NCI-H2196 (cell line): ENCODE measurements around the gene STPG2.

Experiments used
- DNase-seq: peaks from one replicate; lab custom pipeline; 2025; ENCODE audit not compliant: unreplicated experiment; lab: John Stamatoyannopoulos, UW

The STPG2 gene

DNA sequence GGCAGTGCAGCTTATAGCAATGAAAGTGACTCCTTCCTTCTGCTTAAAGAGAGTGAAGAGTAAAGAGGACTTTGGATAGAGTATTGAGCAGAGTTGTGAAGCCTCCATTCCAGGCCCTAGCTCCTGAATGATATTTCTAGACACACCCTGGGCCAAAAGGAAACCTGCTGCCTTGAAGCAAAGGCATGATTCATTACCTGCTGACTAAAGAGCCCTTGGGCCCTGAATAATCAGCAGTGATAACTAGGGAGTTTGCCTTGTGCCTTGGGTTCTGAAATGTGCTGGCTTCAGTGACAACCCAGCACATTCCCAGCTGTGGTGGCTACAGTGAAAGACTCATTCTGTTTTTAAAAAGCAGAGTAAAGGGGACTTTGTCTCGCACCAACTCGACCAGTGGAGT, 49.2 kb downstream of the STPG2 start:
- no peak for DNase-seq

DNA sequence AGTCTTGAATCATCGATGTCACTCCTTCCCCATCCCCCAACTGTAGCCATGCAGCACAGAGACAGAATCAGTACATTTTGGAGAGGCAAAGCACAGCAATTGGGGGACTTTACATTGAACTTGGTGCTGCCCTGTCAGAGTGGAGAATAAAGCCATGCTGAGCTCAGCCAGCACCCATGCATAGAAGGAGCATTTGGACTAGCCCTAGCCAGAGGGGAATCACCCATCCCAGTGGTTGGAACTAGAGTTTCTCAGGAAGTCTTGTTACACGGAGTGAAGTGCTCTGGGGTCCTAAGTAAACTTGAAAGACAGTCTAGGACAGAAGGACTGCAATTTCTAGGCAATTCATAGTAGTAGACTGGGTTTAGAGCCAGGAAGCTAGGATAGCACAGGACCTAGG, 49.6 kb downstream of the STPG2 start:
- no peak for DNase-seq

DNA sequence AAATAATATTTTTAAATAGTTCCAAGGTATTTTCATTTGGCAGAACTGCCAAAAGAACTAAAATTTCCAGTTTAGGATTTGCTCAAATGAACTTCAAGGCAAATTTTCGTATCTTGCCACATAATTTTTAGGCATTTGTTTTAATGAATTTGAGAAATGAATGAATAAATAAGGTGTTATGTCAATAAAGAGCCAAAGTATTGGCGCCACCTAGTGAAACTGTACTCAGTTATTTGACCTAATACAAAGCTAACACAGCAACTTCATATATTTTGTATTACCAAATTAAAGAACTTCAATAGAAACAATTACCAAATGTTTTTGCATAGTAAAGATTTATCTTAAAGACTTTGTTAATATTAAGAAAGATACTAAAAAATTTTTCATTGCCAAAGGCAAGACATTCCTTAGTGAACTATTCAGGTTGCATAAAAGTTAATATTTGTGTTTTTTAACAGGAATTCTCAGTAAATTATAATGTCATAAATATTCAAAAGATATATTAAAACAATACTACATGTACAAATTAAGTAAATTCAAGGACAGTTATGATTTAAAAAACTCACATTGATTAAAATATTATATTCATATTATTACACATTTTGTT, 50.3 kb downstream of the STPG2 start:
- DNase-seq = no peak

DNA sequence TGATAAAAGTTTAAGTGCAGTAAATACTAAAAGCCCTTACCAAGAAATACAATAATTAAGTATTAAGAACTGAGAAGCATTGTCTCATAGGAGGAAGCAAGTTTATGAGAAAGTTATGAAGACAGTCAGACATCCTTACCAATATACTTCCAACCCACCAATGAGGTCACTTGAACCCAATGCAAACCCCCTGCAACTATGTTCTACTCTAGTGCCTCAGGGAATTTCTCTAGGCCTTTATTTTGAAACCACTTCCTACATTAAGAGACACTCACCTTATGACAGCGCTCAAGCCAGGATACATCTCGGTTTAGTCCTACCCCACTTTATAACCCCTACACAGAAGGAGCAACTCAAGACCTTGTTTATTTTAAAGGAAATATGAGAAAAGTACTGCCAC, 61.3 kb downstream of the STPG2 start:
- no peak for DNase-seq

DNA sequence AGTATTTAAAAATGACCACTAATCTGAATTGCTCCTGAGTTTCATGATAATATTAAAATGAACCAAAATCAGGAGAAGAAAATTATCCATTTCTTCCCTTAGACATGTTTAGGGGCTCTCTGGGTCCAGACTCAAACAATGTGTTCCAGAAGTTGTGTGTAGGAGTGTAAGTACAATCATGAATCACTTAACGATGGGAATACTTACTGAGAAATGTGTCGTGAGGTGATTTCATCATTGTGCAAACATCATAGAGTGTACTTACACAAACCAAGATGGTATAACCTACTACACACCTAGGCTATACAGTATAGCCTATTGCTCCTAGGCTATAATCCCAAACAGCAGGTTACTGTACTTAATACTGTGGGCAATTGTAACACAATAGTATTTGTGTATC, 74.8 kb downstream of the STPG2 start:
- DNase-seq = no peak

DNA sequence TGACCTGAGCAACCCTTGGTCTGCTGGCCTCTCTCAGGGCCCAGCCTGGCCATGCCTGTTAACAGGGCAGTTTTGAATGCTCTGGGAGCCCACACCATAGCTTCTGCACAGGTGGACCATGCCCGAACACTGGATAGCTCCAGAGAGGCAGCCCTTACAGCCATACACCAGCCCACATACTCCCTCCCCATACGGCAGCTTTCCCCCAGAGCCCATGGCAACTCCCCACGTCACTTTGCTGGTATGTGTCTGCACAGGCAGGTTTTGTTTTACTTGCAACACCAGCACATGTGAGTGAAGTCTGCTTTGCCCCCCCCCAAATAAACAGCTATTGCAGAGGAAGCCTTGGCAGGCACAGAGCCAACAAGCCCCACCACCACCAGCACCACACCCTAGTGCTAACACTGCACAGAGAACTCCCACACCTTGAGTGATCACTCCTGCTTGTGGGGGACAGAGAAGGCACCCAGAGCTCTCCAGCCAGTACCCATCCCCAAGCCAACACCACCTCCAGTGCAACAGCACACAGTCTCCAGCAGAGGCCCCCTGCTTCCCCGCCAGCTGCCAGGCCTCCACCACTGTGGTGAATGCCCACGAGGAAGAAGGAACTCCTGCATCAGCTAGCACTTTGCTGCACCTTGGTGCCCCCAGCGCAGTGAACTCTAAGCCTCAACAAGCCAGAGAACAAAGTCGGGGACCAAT, 87.3 kb downstream of the STPG2 start:
- DNase-seq = no peak

DNA sequence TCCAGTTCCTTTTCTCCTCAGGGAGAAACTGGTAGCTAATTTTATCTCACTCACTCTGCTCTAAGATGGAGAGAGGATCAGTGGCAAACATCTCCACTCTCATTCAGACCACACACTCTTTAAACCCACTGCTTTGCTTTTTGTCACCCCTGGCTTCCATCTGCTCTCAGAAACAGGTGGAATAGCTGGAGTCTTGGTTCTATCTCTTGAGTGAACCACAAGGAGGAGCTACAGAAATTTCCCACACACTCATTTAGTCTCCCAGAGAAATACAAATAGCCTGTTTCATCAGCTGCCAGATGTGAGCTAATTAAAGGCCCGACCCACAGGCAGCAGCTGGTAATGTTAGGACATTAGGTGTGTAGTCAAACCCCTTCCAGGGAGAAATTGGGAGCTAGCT, 96.6 kb downstream of the STPG2 start:
- DNase-seq = no peak

DNA sequence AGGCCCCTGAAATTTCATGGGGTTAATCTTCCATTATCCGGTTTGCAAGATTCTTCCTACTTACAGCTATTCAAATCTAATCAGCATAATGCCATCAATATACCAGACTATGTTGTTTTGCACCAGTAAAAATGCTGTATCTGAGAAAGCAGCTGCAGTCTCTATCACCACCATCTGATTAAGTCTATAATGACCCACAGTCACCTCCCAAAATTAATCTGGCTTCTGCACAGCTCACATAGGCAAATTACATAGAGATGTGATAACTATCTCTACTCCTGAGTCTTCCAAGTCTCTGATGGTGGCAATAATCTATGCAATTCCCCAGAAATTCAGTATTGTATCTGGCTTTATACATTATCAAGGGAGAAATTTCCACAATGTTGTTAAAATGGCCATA, 113.2 kb downstream of the STPG2 start:
- no peak for DNase-seq

DNA sequence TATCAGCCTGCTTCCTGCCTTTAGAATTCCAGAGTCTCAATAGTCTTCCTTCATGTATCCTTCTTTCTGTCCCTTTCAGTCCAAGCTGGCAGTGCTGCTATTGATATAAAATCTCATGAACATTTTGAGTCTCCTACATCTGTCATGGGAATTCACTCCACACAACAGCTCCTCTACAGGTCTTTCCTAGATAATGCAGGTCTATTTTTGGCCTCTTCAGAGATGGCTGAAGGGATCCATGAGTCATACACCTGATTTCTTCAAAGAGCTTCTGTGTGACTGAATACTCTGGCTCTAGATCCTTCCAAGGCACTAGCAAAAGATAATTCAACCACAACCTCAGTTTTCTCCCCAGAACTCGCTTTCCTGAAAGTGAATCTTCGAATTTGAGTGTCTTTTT, 115.4 kb downstream of the STPG2 start:
- DNase-seq = no peak

DNA sequence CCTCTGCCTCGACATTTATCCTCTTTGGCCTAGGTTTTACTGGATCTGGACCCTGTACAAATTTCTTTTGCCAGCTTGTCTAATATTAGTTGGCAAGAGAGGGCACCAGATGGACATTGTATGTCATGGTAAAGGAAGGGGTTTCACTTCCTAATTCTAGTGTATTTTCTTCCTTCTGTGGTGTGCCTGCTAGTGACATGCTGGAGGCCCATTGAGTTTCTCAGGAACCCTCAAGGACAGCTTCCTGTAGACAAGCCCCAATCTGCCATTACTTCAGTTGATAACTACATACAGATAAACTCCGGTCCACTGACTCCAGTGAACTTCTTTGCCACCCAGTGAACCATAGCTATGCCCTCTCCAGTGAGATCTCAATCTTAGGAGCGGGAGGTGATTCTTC, 116.9 kb downstream of the STPG2 start:
- no peak for DNase-seq

DNA sequence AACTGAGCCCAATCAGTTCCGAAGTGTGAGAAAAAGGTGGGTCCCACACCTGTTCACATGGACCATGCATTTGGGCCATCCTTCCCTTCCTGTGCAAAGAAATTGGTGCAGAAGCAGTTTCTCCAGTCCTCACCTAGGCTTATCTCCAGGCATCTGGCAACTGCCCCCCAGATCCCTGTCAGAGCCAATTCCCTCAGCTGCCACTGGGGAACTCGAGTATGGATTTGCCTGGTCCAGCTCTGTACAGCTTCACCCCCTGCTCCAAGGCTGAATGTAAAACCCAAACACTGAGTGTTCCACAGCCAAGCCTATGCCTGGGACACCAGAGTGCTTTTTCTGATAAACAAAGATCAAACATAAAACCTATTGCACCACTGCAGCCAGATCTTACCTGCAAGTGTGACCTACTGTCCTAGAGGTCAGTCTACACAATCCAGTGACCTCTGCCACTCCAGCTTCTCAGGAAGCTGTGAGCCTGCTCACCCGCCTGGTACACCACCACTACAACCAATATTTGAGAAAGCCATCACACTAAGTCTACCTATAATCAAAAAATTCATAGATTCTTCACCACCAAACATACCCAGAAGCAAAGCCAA, 136.4 kb downstream of the STPG2 start:
- DNase-seq = no peak

DNA sequence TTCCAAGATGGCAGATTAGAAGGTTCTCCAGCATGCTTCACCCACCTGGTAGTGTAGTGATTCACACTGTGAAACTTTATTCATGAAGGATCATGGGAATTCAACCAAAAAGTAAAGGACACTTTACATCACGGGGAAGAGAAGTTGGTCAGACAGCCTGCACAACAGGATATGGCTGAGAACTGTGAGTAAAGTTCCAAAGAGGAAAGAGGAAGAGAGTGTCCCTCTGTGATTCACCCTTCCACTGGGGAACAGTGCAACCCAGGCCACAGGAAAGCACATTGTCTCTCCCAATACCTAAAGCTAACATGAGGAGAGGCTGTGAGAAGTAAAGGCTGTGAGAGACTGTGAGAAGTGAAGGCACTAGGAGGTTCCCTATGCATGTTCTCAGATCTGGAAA, 137.2 kb downstream of the STPG2 start:
- no peak for DNase-seq

DNA sequence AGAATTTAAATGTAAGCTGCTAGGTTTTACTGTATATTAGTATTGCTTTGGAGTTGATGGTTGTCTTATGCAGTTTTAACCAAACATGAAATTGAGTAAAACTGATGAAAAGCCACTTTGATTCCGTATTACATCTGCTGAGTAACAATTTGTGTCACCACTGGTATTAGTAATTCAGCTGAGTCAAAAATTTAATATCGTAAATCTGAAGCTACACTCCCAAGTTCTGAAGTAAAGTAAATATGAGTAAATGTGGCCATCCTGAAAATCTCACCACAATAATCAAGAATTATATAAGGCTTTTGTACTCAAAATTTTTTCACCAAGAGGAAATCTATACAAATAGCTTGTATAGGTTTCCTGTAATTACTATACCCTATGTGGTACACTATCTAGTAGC, 142.3 kb downstream of the STPG2 start:
- no peak for DNase-seq

DNA sequence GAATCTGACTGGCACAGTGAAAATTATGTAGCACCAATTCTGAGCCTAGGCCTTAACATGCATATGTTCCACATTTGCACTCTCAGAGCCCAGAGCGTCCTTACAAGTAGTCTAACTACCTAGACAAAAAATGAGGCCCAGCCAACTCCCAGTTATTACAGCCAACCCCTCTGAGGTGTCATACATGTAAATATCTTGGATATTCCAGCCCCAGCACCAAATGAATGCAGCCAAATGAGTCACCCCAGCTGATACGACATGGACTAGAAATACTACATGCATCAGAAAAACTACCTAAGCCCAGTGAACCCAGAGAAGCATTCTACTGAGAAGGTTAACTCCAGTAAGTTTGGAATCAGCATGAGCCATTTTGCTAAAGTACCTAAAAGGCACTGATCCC, 145.1 kb downstream of the STPG2 start:
- no peak for DNase-seq

DNA sequence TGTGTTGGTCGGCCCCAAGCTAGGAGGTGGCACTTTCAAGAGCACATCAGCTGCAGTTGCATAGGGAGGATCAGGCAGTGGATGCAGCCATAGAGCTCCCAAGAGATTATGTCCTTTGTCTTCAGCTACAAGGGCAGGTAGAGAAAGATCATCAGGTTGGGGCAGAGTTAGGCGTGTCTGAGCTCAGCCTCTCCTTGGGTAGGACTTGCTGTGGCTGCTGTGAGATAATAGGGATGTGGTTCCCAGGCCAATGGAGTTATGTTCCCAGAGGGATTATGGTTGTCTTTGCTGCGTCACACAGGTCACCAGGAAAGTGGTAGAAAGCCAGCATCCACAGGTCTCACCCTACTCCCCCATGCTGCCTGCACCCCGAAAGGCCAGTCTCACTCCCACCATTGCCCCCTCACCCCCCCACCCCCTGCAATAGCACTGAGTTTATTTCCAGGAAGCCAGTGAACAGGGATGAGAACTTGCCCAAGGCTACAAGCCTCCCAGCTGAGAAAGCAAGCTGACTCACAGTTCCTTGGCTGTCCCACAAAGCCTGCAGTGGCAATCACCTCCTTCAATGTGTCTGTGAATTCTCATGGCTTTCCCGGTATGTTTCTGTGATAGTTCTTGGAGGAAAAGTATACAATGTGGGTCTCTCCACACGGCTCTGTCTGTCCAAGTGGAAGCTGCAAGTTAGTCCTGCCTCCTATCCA, 148.4 kb downstream of the STPG2 start:
- DNase-seq = no peak

DNA sequence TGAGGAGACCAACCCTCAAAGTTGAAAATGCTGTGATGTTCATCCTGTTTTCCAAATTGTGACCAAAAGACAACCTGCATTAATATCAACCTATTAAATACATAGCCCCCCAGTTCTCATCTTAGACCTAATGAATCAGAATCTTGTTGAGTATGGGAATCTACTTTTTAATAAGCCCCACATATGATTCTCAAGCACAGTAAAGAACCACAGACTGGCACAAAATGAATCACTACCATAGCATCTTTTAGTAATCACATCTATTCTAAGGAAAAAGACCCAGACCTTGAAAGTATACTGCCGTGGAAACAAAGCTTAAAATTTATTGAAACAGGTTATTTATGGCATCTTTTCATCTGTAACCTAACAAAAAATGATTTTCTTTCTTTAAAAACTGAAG, 152.9 kb downstream of the STPG2 start:
- DNase-seq = no peak

DNA sequence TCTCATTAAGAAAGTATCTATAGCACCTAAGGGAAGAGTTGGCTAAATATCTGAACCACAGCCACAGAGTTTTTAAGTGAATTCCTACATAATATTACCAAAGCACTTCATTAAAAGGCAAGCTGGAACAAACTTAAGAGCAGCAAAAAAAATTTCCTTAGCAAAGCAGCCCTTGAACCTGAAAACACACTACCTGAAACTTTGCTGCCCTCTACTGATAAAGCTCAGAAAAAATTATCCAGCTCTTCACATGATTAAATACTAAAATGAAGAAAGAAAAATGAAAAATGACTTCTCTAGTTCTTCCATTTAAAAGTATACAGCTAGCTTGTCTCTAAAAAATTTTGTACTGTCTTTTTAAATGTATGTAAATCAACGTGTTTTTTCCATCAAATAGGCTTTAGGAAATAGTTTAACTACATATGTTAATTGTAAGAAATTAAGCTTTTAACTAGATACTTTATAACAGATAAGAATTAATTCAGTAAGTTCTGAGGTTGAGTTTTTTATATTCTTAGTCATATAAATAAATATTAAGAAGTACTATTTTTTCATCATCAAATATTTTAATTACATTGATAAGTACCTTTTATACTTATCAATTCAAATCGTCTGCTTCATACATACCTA, 156.1 kb downstream of the STPG2 start:
- DNase-seq = no peak

DNA sequence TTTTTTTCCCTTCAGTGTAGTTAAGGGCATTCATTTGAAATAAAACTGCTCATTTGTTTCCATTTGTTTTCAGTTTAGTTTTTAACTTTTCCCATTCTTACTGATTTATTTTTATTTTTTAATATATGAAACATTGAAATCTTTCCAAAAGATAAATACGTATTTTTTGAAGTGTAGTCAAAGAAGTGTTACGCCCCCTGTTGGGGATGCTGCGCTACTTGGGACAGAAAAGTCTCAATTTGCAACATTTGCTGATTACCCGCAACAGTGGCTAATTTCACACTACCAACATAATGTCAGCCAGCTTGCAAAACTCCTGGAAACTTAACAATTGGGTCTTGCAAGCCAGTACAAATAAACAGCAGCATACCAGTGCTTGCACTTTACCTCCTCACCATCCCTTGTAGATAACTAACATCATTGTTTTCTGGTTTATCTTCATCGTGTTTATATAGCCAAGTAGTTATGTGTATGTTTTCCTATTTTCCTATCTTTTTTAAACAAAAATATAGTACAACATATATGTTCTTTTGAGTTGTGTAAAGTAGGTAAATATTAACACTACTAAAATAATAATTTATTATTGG, 158.6 kb downstream of the STPG2 start:
- DNase-seq = no peak

DNA sequence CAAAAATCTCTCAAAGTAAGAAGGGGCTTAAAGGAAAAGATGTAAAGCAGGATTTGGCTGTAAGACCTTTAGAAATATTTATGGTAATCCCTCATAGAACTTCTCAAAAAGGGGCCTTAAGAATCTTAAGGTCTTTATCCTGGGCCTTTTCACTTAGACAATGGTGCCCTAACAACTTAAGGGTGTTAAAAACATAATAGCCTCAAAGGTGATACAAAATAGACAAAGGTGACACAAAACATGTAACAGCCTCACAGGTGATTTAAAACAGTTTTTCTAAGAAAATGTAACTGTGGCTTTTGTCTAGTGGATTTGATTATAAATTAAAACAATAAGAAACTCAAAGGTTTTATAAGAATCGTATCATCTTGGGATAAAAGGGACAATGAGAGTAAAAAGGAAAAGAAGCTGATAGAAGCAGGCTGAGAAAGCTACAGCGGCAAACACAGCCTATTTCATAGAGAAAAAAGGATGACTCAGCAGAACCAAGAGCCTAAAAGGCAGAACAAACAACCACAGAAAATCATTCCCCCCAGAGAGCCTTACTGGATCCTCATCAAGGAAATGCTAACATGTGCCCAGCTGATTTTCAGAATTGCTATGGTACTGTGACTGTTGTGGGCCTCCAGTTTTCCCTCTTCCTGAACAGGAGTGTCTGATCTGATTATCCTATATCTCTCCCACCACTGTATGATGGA, 164.3 kb downstream of the STPG2 start:
- no peak for DNase-seq

DNA sequence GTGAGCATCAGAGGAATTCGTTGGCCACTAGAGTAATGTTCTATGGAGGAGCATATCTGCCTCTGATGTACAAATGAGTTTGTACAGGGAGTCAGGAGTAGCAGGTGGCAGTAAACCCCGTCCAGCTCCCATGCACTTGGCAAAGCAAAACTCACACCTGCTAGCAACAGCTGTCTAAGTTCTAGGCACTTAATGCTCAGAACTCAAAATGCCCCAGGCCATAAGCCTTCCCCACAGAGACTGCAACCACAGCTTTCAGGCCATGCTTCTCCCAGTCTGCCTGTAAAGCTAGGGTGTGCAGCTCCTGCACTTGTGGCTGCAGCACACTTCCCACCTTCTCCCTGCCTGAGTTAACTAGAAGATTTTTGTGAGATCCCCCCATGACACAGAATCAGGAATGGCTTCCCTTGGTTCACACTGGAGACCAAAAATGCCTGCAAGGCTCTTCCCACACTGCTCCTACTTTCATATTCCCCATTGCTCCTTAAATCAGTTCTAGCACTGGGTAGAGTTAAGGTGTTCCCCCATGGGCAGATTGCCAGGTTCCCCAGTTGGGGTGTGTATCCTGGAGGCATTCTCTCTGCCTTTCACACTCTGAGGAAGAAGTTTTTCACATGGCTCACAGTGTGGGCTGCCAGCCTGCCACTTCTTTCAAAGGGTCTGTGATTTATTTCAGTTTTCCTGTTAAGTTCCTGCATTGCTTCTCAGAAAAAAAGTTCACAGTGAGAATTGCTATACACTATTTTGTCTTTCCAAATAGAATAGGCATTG, 189.9 kb downstream of the STPG2 start:
- no peak for DNase-seq
